B cell (primary cell): Measurements from ENCODE around the gene UGT2B15.
"Not testable (repeated sequence)": the region's sequence is repeated elsewhere in the genome, so short reads cannot be mapped to it uniquely, and the experiment has no call there.

Experiments used
- EZH2 ChIP-seq: IDR thresholded peaks from 2 replicates; pipeline ENCODE4 v1.6.1; 2012; ENCODE audit warnings: borderline replicate concordance, low read depth, mild to moderate bottlenecking, moderate library complexity, low read length; ENCODE audit not compliant: insufficient read depth, poor library complexity, severe bottlenecking
- TF ChIP-seq, protein P1 (sequence below): fragments of 200-600 bp; IDR thresholded peaks from one replicate; pipeline ENCODE4 v1.8.0; 2022; ENCODE audit warnings: antibody characterized with exemption, mild to moderate bottlenecking

DNA sequence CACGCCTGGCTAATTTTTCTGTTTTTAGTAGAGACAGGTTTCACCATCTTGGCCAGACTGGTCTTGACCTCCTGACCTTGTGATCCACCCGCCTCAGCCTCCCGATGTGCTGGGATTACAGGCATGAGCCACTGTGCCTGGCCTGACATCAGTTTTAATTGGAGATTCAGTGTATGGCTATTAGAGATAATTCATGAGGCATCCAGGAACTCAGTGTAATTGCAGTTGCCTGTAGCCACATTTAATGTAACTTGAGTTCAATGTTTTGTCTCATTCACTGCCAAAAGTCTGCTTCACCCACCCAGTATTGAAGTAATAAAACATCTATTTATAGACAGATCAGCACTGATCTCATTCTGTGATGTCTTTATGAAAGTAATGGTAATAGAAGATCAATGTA, 5.7 kb downstream of the UGT2B15 start:
- TF ChIP-seq, protein P1, sequence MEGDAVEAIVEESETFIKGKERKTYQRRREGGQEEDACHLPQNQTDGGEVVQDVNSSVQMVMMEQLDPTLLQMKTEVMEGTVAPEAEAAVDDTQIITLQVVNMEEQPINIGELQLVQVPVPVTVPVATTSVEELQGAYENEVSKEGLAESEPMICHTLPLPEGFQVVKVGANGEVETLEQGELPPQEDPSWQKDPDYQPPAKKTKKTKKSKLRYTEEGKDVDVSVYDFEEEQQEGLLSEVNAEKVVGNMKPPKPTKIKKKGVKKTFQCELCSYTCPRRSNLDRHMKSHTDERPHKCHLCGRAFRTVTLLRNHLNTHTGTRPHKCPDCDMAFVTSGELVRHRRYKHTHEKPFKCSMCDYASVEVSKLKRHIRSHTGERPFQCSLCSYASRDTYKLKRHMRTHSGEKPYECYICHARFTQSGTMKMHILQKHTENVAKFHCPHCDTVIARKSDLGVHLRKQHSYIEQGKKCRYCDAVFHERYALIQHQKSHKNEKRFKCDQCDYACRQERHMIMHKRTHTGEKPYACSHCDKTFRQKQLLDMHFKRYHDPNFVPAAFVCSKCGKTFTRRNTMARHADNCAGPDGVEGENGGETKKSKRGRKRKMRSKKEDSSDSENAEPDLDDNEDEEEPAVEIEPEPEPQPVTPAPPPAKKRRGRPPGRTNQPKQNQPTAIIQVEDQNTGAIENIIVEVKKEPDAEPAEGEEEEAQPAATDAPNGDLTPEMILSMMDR = not testable (repeated sequence)
- TF ChIP-seq EZH2 = not testable (repeated sequence)
